AG09319 (cell line): ENCODE measurements around the gene PRICKLE1.

ENCODE experiments used
- DNase-seq: peaks from one replicate; pipeline ENCODE4 v3.0.0-alpha.2; 2010; ENCODE audit warnings: low read depth; ENCODE audit errors: extremely low read depth
- CTCF ChIP-seq: IDR thresholded peaks from 2 replicates; pipeline ENCODE4 v1.5.1; 2011; ENCODE audit warnings: low read depth, mild to moderate bottlenecking, inconsistent platforms, low read length, moderate library complexity

Gene PRICKLE1

GRCh38 chr12:42444192-42444943 lies 145.2 kb downstream of the PRICKLE1 start:
- TF ChIP-seq CTCF = no peak
- DNase-seq = no peak

GRCh38 chr12:42442888-42443287 lies 146.7 kb downstream of the PRICKLE1 start:
- DNase-seq = no peak
- TF ChIP-seq CTCF = no peak

- TF ChIP-seq CTCF = no peak
- DNase-seq = no peak
Observed at GRCh38 chr12:42442311-42442759, 147.2 kb downstream of the PRICKLE1 start.

- TF ChIP-seq CTCF = no peak
- no peak for DNase-seq
Observed at GRCh38 chr12:42440608-42441007, 148.9 kb downstream of the PRICKLE1 start.

GRCh38 chr12:42432517-42433140 lies 156.9 kb downstream of the PRICKLE1 start:
- no peak for DNase-seq
- no peak for TF ChIP-seq CTCF

GRCh38 chr12:42428850-42429249 lies 160.7 kb downstream of the PRICKLE1 start:
- TF ChIP-seq CTCF = no peak

GRCh38 chr12:42426746-42427145 lies 162.8 kb downstream of the PRICKLE1 start:
- no peak for DNase-seq
- TF ChIP-seq CTCF = no peak

More at GRCh38 chr12:42428850-42429249, 160.7 kb downstream of the PRICKLE1 start:
- no peak for DNase-seq
